Fibroblast of lung (primary cell): ENCODE data around the gene KNTC1. TPM values are rescaled to one million over a fixed set of nuclear protein-coding genes. Genes with fewer than 3 reads are reported as not detected.
"Not testable (repeated sequence)": the region's sequence is repeated elsewhere in the genome, so short reads cannot be mapped to it uniquely, and the experiment has no call there.

Experiments
- DNase-seq, 2 donors: peaks; one replicate each; pipeline versions ENCODE4 v3.0.0 to v3.0.0-alpha.2; 2010; ENCODE audit warnings: low read depth in 2 of 2
- H2AFZ ChIP-seq: 2 replicates; pipeline ENCODE4 v1.5.1; 2012; ENCODE audit warnings: low read length, control low read depth, inconsistent platforms
- H3K27ac ChIP-seq: 2 replicates; pipeline ENCODE4 v1.5.1; 2011; ENCODE audit warnings: low read length, control low read depth; ENCODE audit not compliant: insufficient read depth
- H3K27me3 ChIP-seq: 2 replicates; pipeline ENCODE4 v1.5.1; 2011; ENCODE audit warnings: mild to moderate bottlenecking, low read length; ENCODE audit not compliant: control insufficient read depth, insufficient read depth
- H3K36me3 ChIP-seq: 2 replicates; pipeline ENCODE4 v1.5.1; 2011; ENCODE audit warnings: low read length; ENCODE audit not compliant: control insufficient read depth, insufficient read depth
- H3K4me1 ChIP-seq: 2 replicates; pipeline ENCODE4 v1.5.1; 2011; ENCODE audit warnings: low read length; ENCODE audit not compliant: control insufficient read depth, insufficient read depth; ENCODE audit errors: extremely low read depth
- H3K4me2 ChIP-seq: 2 replicates; pipeline ENCODE4 v1.5.1; 2011; ENCODE audit warnings: low read length, control low read depth; ENCODE audit not compliant: insufficient read depth; ENCODE audit errors: extremely low read depth
- H3K4me3 ChIP-seq, 4 experiments: fragments of 200-600 bp in 1 of 4; sonication (generic) in 1 of 4; replicated peaks in 1 of 4; 2 replicates each; pipeline ENCODE4 v1.5.1; 2011 to 2016; ENCODE audit warnings: low read length in 4 of 4, low read depth in 3 of 4, mild to moderate bottlenecking in 3 of 4, control low read depth in 2 of 4, inconsistent platforms in 1 of 4, mixed read lengths in 1 of 4; ENCODE audit not compliant: insufficient read depth in 1 of 4; ENCODE audit errors: control extremely low read depth in 1 of 4
- H3K79me2 ChIP-seq: 2 replicates; pipeline ENCODE4 v1.5.1; 2012; ENCODE audit warnings: mild to moderate bottlenecking, low read length, inconsistent platforms; ENCODE audit not compliant: control insufficient read depth, insufficient read depth
- H3K9ac ChIP-seq: 2 replicates; pipeline ENCODE4 v1.5.1; 2011; ENCODE audit warnings: mild to moderate bottlenecking, low read length, control low read depth; ENCODE audit not compliant: insufficient read depth
- H3K9me3 ChIP-seq: 2 replicates; pipeline ENCODE4 v1.5.1; 2012; ENCODE audit warnings: low read depth, low read length; ENCODE audit not compliant: control insufficient read depth, insufficient read depth
- H4K20me1 ChIP-seq: 2 replicates; pipeline ENCODE4 v1.5.1; 2011; ENCODE audit warnings: low read length; ENCODE audit not compliant: control insufficient read depth, insufficient read depth; ENCODE audit errors: extremely low read depth
- EZH2 ChIP-seq: IDR thresholded peaks from 2 replicates; pipeline ENCODE4 v1.5.1; 2012; ENCODE audit warnings: low read length, control low read depth, mild to moderate bottlenecking; ENCODE audit errors: missing control alignments
- polyA plus RNA-seq, 2 donors: library from polyadenylated mRNA; depleted of rRNA in 1 of 2; stranded (reverse) in 1 of 2; unstranded in 1 of 2; fragments of >200 nt; gene quantifications; 2 replicates each; pipeline ENCODE4 v1.2.1, GENCODE V29; 2011 to 2012; ENCODE audit warnings: missing spikeins in 1 of 2
- total RNA-seq: library from RNA; depleted of rRNA; stranded (reverse); fragments of >200 nt; gene quantifications from 2 replicates; pipeline ENCODE4 v1.2.1, GENCODE V29; 2014
- TF ChIP-seq, protein P1 (sequence below), 2 donors: IDR thresholded peaks in 1 of 2; conservative IDR thresholded peaks in 1 of 2; 1 replicate in 1 of 2; 2 replicates in 1 of 2; pipeline ENCODE4 v1.5.1; 2011 to 2012; ENCODE audit warnings: low read length in 2 of 2, control low read depth in 1 of 2, inconsistent platforms in 1 of 2, low read depth in 1 of 2, mild to moderate bottlenecking in 1 of 2

KNTC1 gene
- total and polyA plus RNA-seq, 2 donors (not counting 1 experiment from before 2014, with no cell fraction given), result 11.0 to 14.4 TPM

DNA sequence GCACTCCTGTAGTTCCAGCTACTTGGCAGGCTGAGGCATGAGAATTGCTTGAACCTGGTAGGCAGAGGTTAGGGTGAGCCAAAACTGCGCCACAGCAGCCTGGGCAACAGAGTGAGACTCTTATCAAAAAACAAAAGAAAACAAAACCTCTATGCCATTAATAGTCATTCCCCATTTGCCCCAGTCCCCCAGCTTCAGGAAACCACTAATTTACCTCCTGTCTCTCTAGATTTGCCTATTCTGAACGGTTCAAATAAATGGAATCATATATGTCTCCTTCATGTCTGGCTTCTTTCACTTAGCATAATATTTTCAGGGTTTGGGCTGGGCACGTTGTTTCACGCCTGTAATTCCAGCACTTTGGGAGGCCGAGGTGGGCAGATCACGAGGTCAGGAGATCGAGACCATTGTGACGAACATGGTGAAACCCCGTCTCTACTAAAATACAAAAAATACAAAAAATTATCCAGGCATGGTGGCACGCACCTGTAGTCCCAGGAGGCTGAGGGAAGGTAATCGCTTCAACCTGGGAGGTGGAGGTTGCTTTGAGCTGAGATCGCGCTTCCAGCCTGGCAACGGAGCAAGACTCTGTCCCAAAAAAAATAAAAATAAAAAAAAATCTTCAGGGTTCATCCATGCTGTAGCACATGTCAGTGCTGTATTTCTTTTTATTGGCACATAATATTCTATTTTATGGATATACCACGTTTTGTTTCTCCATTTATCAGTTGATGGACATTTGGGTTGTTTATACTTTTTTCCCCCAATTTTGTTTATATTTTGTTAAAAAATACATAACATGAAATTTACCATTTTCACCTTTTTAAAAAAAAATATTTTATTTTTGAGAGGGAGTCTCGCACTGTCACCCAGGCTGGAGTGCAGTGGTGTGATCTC is 31.9 kb downstream of the KNTC1 start:
- Histone ChIP-seq H3K27me3 (no peaks in the 10 kb centered on the region), H3K9me3 (no peaks in the 10 kb centered on the region), H3K9ac (no peak overlapping the region), H2AFZ (no peak overlapping the region), H3K4me2 (no peak overlapping the region), H3K27ac (no peak overlapping the region), H3K4me3 (no peak overlapping the region), H3K4me1 (no peaks in the 10 kb centered on the region), H4K20me1 (no peaks in the 10 kb centered on the region), H3K79me2 (no peaks in the 10 kb centered on the region), H3K36me3 (no peaks in the 10 kb centered on the region)
- DNase-seq, result no peak
- TF ChIP-seq EZH2, result no peak
- TF ChIP-seq, protein P1, sequence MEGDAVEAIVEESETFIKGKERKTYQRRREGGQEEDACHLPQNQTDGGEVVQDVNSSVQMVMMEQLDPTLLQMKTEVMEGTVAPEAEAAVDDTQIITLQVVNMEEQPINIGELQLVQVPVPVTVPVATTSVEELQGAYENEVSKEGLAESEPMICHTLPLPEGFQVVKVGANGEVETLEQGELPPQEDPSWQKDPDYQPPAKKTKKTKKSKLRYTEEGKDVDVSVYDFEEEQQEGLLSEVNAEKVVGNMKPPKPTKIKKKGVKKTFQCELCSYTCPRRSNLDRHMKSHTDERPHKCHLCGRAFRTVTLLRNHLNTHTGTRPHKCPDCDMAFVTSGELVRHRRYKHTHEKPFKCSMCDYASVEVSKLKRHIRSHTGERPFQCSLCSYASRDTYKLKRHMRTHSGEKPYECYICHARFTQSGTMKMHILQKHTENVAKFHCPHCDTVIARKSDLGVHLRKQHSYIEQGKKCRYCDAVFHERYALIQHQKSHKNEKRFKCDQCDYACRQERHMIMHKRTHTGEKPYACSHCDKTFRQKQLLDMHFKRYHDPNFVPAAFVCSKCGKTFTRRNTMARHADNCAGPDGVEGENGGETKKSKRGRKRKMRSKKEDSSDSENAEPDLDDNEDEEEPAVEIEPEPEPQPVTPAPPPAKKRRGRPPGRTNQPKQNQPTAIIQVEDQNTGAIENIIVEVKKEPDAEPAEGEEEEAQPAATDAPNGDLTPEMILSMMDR (conservative IDR thresholded peaks at IDR 0.05 in 1 of 2, IDR thresholded peaks at IDR 0.05 in 1 of 2; ENCODE audit: low read depth in 1 of 2, low read length in 2 of 2), result no peak

DNA sequence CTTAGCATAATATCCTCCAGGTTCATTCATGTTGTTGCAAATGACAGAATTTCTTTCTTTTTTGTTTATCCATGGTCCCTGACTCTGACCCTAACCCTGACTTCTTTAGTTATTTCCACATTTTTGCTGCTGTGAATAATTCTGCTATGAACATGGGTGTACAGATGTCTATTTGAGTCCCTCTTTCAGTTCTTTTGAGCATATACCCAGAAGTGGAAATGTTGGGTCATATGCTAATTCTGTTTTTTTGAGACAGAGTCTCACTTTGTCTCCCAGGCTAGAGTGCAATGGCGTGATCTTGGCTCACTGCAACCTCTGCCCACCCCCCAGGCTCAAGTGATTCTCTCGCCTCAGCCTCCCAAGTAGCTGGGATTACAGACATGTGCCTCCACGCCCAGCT is 33.1 kb downstream of the KNTC1 start:
- H3K27ac ChIP-seq, result no peak overlapping the region
- DNase-seq, result no peak
- no peaks in the 10 kb centered on the region for H3K4me1 ChIP-seq
- no peaks in the 10 kb centered on the region for H3K36me3 ChIP-seq
- H3K4me2 ChIP-seq, result no peak overlapping the region
- no peaks in the 10 kb centered on the region for H3K9me3 ChIP-seq
- no peaks in the 10 kb centered on the region for H3K79me2 ChIP-seq
- H2AFZ ChIP-seq, result no peak overlapping the region
- H3K9ac ChIP-seq, result no peak overlapping the region
- H4K20me1 ChIP-seq, result no peaks in the 10 kb centered on the region
- no peaks in the 10 kb centered on the region for H3K27me3 ChIP-seq
- TF ChIP-seq, protein P1 (conservative IDR thresholded peaks at IDR 0.05 in 1 of 2, IDR thresholded peaks at IDR 0.05 in 1 of 2; ENCODE audit: low read depth in 1 of 2, low read length in 2 of 2), result no peak
- TF ChIP-seq EZH2, result no peak
- no peak overlapping the region for H3K4me3 ChIP-seq

DNA sequence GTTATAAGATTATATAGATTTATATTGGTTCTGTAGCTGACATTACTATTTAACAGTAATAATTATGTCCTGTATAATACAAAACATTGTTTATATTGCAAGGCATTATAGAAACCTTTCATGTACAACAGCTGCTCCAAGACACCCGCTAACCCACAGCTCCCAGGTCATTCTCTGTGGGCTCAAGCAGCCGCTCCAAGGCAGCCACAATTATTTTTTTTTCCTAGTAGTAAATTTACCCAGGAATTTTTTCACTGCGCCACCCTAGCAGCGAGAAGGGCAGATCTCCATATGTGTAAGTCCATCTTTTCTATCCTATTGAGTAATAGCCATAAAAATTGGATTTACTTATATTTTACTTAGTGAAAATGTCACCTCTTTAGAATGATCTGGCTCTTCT is 36.3 kb downstream of the KNTC1 start:
- no peak overlapping the region for H3K4me3 ChIP-seq
- H3K9ac ChIP-seq, result no peak overlapping the region
- H3K36me3 ChIP-seq, result no peaks in the 10 kb centered on the region
- H3K4me1 ChIP-seq, result no peaks in the 10 kb centered on the region
- H3K9me3 ChIP-seq, result no peaks in the 10 kb centered on the region
- DNase-seq, result no peak
- H4K20me1 ChIP-seq, result no peaks in the 10 kb centered on the region
- H3K79me2 ChIP-seq, result no peaks in the 10 kb centered on the region
- H3K4me2 ChIP-seq, result no peak overlapping the region
- TF ChIP-seq, protein P1 (conservative IDR thresholded peaks at IDR 0.05 in 1 of 2, IDR thresholded peaks at IDR 0.05 in 1 of 2; ENCODE audit: low read depth in 1 of 2, low read length in 2 of 2), result no peak
- TF ChIP-seq EZH2, result no peak
- no peaks in the 10 kb centered on the region for H3K27me3 ChIP-seq
- no peak overlapping the region for H2AFZ ChIP-seq
- H3K27ac ChIP-seq, result no peak overlapping the region

DNA sequence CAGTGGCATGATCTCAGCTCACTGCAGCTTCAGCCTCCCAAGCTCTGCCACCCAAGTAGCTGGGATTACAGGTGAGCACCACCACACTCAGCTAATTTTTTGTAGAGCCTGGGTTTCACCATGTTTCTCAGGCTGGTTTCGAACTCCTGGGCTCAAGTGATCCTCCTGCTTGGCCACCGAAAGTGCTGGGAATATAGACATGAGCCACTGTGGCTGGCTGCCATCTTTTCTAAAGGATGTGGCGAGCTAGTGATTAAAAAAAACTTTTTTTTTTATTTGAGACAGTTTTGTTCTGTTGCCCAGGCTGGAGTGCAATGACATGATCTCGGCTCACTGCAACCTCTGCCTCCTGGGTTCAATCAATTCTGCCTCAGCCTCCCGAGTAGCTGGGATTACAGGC is 39.8 kb downstream of the KNTC1 start:
- not testable (repeated sequence) for H2AFZ ChIP-seq, H3K36me3 ChIP-seq, H4K20me1 ChIP-seq, H3K9ac ChIP-seq, H3K4me2 ChIP-seq, H3K4me1 ChIP-seq, H3K27ac ChIP-seq, H3K27me3 ChIP-seq, H3K9me3 ChIP-seq, H3K4me3 ChIP-seq, DNase-seq, H3K79me2 ChIP-seq
